Mesenchymal stem cell (in vitro differentiated cells and primary cell): Measurements from ENCODE around the gene NIM1K.
A peak's percentile ranks its signal among the peaks of the same experiment; 100 is the strongest.

Experiments used
- DNase-seq: peaks from one replicate; pipeline ENCODE4 v3.0.0-alpha.2; 2013
- H2AFZ ChIP-seq: one replicate; pipeline ENCODE4 v1.6.1; 2013; ENCODE audit warnings: low read depth, mild to moderate bottlenecking, control low read depth, inconsistent platforms, low read length, moderate library complexity
- H2AK5ac ChIP-seq: 2 replicates; pipeline ENCODE4 v1.6.1; 2013; ENCODE audit warnings: low read length, moderate library complexity, mild to moderate bottlenecking, inconsistent platforms; ENCODE audit not compliant: severe bottlenecking
- H2BK120ac ChIP-seq: one replicate; pipeline ENCODE4 v1.6.1; 2013; ENCODE audit warnings: low read depth, mild to moderate bottlenecking, inconsistent platforms, low read length, moderate library complexity
- H2BK12ac ChIP-seq, 2 experiments: one replicate each; pipeline ENCODE4 v1.6.1; 2013; ENCODE audit warnings: inconsistent platforms in 2 of 2, low read length in 2 of 2, mild to moderate bottlenecking in 2 of 2, moderate library complexity in 2 of 2, control low read depth in 1 of 2
- H2BK15ac ChIP-seq: one replicate; pipeline ENCODE4 v1.6.1; 2013; ENCODE audit warnings: mild to moderate bottlenecking, low read depth, inconsistent platforms; ENCODE audit not compliant: poor library complexity, severe bottlenecking
- H2BK5ac ChIP-seq: 2 replicates; pipeline ENCODE4 v1.6.1; 2013; ENCODE audit warnings: low read depth, mild to moderate bottlenecking, low read length, control low read depth, inconsistent platforms; ENCODE audit not compliant: poor library complexity, severe bottlenecking
- H3K14ac ChIP-seq, 2 experiments: one replicate each; pipeline ENCODE4 v1.6.1; 2013; ENCODE audit warnings: inconsistent platforms in 2 of 2, low read length in 2 of 2, control low read depth in 1 of 2, mild to moderate bottlenecking in 1 of 2, moderate library complexity in 1 of 2
- H3K18ac ChIP-seq, 2 experiments: one replicate each; pipeline ENCODE4 v1.6.1; 2013; ENCODE audit warnings: inconsistent platforms in 2 of 2, low read length in 2 of 2, control low read depth in 1 of 2, low read depth in 1 of 2, mild to moderate bottlenecking in 1 of 2
- H3K23ac ChIP-seq, 2 experiments: one replicate each; pipeline ENCODE4 v1.6.1; 2013; ENCODE audit warnings: inconsistent platforms in 2 of 2, low read length in 2 of 2, mild to moderate bottlenecking in 2 of 2, moderate library complexity in 2 of 2, control low read depth in 1 of 2
- H3K27ac ChIP-seq: 2 replicates; pipeline ENCODE4 v1.5.1; 2013; ENCODE audit warnings: mild to moderate bottlenecking, moderate library complexity, low read length, control low read depth, inconsistent platforms; ENCODE audit not compliant: poor library complexity, severe bottlenecking
- H3K27me3 ChIP-seq, 2 experiments: 2 replicates each; pipeline versions ENCODE4 v1.6.1 to v1.7.0; 2013; ENCODE audit warnings: low read length in 2 of 2, mild to moderate bottlenecking in 2 of 2, moderate library complexity in 2 of 2, control low read depth in 1 of 2, inconsistent platforms in 1 of 2; ENCODE audit not compliant: control insufficient read depth in 1 of 2, insufficient read depth in 1 of 2
- H3K36me3 ChIP-seq, 2 experiments: 2 replicates each; pipeline versions ENCODE4 v1.6.1 to v1.7.0; 2013; ENCODE audit warnings: low read length in 2 of 2, control low read depth in 1 of 2, inconsistent platforms in 1 of 2, low read depth in 1 of 2, mild to moderate bottlenecking in 1 of 2; ENCODE audit not compliant: insufficient read depth in 2 of 2, control insufficient read depth in 1 of 2
- H3K4ac ChIP-seq, 2 experiments: one replicate each; pipeline ENCODE4 v1.6.1; 2013; ENCODE audit warnings: inconsistent platforms in 2 of 2, low read length in 2 of 2, mild to moderate bottlenecking in 2 of 2, moderate library complexity in 2 of 2, control low read depth in 1 of 2, low read depth in 1 of 2
- H3K4me1 ChIP-seq: 2 replicates; pipeline ENCODE4 v1.6.1; 2013; ENCODE audit warnings: low read depth, low read length, control low read depth; ENCODE audit not compliant: control insufficient read depth, insufficient read depth
- H3K4me2 ChIP-seq: 2 replicates; pipeline ENCODE4 v1.6.1; 2013; ENCODE audit warnings: low read length, mild to moderate bottlenecking, inconsistent platforms; ENCODE audit not compliant: poor library complexity, severe bottlenecking
- H3K4me3 ChIP-seq, 2 experiments: 2 replicates each; pipeline versions ENCODE4 v1.5.1 to v1.7.0; 2013; ENCODE audit warnings: low read length in 2 of 2, mild to moderate bottlenecking in 2 of 2, control low read depth in 1 of 2, low read depth in 1 of 2; ENCODE audit not compliant: insufficient read depth in 1 of 2
- H3K79me1 ChIP-seq: replicated peaks from 2 replicates; pipeline ENCODE4 v1.6.1; 2013; ENCODE audit warnings: mild to moderate bottlenecking, control low read depth, low read length, inconsistent platforms; ENCODE audit not compliant: poor library complexity, severe bottlenecking
- H3K9ac ChIP-seq: 2 replicates; pipeline ENCODE4 v1.7.0; 2013; ENCODE audit warnings: mild to moderate bottlenecking, low read length, moderate library complexity
- H3K9me3 ChIP-seq: 2 replicates; pipeline ENCODE4 v1.7.0; 2013; ENCODE audit warnings: mild to moderate bottlenecking, low read length; ENCODE audit not compliant: control insufficient read depth
- H4K8ac ChIP-seq: one replicate; pipeline ENCODE4 v1.6.1; 2013; ENCODE audit warnings: inconsistent platforms, mild to moderate bottlenecking, low read length, moderate library complexity
- H4K91ac ChIP-seq: one replicate; pipeline ENCODE4 v1.6.1; 2013; ENCODE audit warnings: mild to moderate bottlenecking, low read length, inconsistent platforms
- WGBS: methylation state at CpG from one replicate; pipeline ENCODE4 v1.1.7; 2013; ENCODE audit warnings: mixed read lengths; 5-methylcytosine and 5-hydroxymethylcytosine counted together

The NIM1K gene

DNA sequence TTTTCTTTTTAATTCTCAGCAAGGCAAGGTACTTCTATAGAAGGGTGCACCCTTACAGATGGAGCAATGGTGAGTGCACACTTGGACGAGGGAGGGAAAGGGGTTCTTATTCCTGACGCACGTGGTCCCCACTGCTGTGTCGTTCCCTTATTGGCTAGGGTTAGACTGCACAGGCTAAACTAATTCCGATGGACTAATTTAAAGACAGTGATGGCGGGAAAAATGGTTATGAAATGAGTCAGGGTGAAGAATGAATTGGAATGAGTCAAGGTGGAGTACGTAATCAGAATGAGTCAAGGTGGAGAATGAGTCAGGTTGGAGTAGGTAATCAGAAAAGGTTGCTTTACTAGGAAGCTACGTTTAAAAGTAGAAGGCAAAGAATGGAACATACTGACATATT lies 123.2 kb downstream of the NIM1K start:
- no peak overlapping the region for H4K8ac ChIP-seq
- no peak overlapping the region for H2BK15ac ChIP-seq
- no peak overlapping the region for H2BK120ac ChIP-seq
- no peak overlapping the region for H4K91ac ChIP-seq
- H3K27ac ChIP-seq: no peak overlapping the region
- H2BK12ac ChIP-seq: peak overlapping the region; percentile 49 to 67
- no peak overlapping the region for H3K9ac ChIP-seq
- H3K14ac ChIP-seq: peak overlapping the region in 1 of 2 experiments; percentile 53
- H3K4me3 ChIP-seq: no peak overlapping the region
- no peak overlapping the region for H2AFZ ChIP-seq
- no peak overlapping the region for H3K4me2 ChIP-seq
- no peak overlapping the region for H2BK5ac ChIP-seq
- no peak overlapping the region for H2AK5ac ChIP-seq
- H3K9me3 ChIP-seq: no peaks in the 10 kb centered on the region
- H3K18ac ChIP-seq: peak overlapping the region in 1 of 2 experiments; percentile 83
- peaks cover 7% of the 10 kb centered on the region for H3K4me1 ChIP-seq
- WGBS: 88% methylated on average over 7 of the region's 8 CpGs
- H3K4ac ChIP-seq: peak overlapping the region in 1 of 2 experiments; percentile 63
- peaks cover 0 to 13% of the 10 kb centered on the region in 2 experiments for H3K36me3 ChIP-seq
- H3K27me3 ChIP-seq: no peaks in the 10 kb centered on the region
- DNase-seq: peak; percentile 26
- no peaks in the 10 kb centered on the region for H3K79me1 ChIP-seq
- H3K23ac ChIP-seq: no peak overlapping the region

DNA sequence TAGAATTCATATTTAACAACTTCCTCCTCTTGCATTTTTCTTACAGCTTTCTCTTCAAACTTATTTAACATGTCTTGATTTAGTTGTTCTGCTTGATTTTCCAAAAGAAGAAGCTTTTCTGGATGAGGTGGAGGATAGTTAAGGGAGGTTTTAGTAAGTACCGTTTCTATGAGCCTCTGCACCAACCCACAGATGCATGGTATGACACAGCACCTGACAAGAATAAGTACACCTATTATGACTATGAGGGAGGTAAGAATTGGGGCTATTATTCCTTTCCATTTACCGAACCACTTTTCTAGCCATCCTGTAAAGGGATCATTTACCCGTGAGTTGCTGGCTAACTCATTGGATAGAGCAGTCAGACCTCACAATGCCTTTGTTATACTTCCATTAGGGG lies 123.7 kb downstream of the NIM1K start:
- Histone ChIP-seq H3K4me3 (no peak overlapping the region), H3K36me3 (peaks cover 0 to 10% of the 10 kb centered on the region in 2 experiments), H2BK5ac (no peak overlapping the region), H3K23ac (no peak overlapping the region), H2BK120ac (no peak overlapping the region), H4K91ac (no peak overlapping the region), H3K9ac (no peak overlapping the region), H2BK15ac (no peak overlapping the region), H2BK12ac (no peak overlapping the region), H3K14ac (no peak overlapping the region), H3K4ac (no peak overlapping the region), H4K8ac (no peak overlapping the region), H3K18ac (no peak overlapping the region), H2AK5ac (no peak overlapping the region), H3K27me3 (no peaks in the 10 kb centered on the region), H3K4me1 (peaks cover 7% of the 10 kb centered on the region), H3K4me2 (no peak overlapping the region), H2AFZ (no peak overlapping the region), H3K79me1 (no peaks in the 10 kb centered on the region), H3K27ac (no peak overlapping the region), H3K9me3 (no peaks in the 10 kb centered on the region)
- no peak for DNase-seq
- 100% methylated on average over 2 of the region's 3 CpGs for WGBS

DNA sequence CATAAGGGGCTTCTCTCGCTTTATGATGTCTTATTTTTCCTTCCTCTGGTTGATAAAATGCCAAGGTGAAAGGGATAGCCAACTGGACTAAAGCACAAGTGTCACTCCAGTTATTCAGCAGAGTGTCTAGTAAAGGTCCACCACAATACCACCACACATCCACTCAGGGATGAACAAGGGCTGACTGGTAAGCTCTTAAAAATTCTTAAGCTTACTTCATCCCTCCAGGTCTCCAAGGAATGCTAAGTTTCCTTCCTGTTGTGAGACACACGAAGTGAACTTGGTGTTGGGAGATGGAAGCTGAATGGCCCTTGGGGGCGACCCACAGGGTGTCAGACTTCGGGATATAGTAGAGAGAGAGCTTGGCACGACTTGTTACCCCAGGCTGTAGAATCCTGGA lies 124.4 kb downstream of the NIM1K start:
- H3K4me1 ChIP-seq: peaks cover 6% of the 10 kb centered on the region
- H4K8ac ChIP-seq: peak overlapping the region; percentile 17
- no peak overlapping the region for H3K4ac ChIP-seq
- H3K36me3 ChIP-seq: peaks cover 0 to 5% of the 10 kb centered on the region in 2 experiments
- H3K79me1 ChIP-seq: no peaks in the 10 kb centered on the region
- H3K4me2 ChIP-seq: no peak overlapping the region
- no peaks in the 10 kb centered on the region for H3K9me3 ChIP-seq
- no peak overlapping the region for H3K4me3 ChIP-seq
- no peak overlapping the region for H2AK5ac ChIP-seq
- no peak overlapping the region for H2BK120ac ChIP-seq
- no peak overlapping the region for H3K27ac ChIP-seq
- H2BK5ac ChIP-seq: no peak overlapping the region
- no peak overlapping the region for H3K14ac ChIP-seq
- H3K27me3 ChIP-seq: no peaks in the 10 kb centered on the region
- no peak overlapping the region for H4K91ac ChIP-seq
- no peak overlapping the region for H2BK15ac ChIP-seq
- H2AFZ ChIP-seq: no peak overlapping the region
- H2BK12ac ChIP-seq: peak overlapping the region in 1 of 2 experiments; percentile 38
- H3K18ac ChIP-seq: no peak overlapping the region
- H3K23ac ChIP-seq: no peak overlapping the region
- H3K9ac ChIP-seq: no peak overlapping the region
- 81% methylated on average over 5 of the region's 5 CpGs for WGBS
- DNase-seq: no peak

DNA sequence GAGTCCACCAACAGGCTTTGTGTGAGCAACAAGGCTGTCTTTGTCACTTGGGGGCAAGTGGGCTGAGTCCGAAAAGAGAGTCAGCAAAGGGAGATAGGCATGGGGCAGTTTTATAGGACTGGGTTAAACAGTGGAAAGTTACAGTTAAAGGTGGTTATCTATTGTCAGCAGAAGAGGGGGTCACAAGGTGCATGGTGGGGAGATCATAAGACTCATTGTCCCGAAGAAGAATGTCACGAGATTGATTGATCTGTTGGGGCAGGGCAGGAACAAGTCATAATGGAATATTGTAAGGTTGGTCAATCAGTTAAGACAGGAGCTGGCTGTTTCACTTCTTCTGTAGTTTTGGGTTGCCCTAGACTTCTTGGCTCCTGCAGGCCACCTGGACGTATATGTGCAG lies 128.8 kb downstream of the NIM1K start:
- Histone ChIP-seq H3K23ac (no peak overlapping the region), H2AFZ (no peak overlapping the region), H3K27ac (no peak overlapping the region), H3K9ac (no peak overlapping the region), H4K91ac (no peak overlapping the region), H2BK12ac (no peak overlapping the region), H4K8ac (no peak overlapping the region), H3K36me3 (no peaks in the 10 kb centered on the region), H3K4me2 (no peak overlapping the region), H3K4ac (no peak overlapping the region), H3K4me1 (no peaks in the 10 kb centered on the region), H2BK120ac (no peak overlapping the region), H2AK5ac (no peak overlapping the region), H2BK15ac (no peak overlapping the region), H3K27me3 (no peaks in the 10 kb centered on the region), H3K9me3 (no peaks in the 10 kb centered on the region), H3K14ac (no peak overlapping the region), H3K18ac (no peak overlapping the region), H3K79me1 (no peaks in the 10 kb centered on the region), H2BK5ac (no peak overlapping the region), H3K4me3 (no peak overlapping the region)
- WGBS: 93% methylated on average over 3 of the region's 4 CpGs
- DNase-seq: no peak
